22Rv1 (cell line): ENCODE data around the gene NPM3.

ENCODE experiments used
- ZFX ChIP-seq: fragments of 450-650 bp; IDR thresholded peaks from 2 replicates; pipeline ENCODE4 v1.6.1; 2017; ENCODE audit warnings: antibody characterized with exemption, borderline replicate concordance
- TF ChIP-seq, protein P1 (sequence below): fragments of 450-650 bp; IDR thresholded peaks from 2 replicates; pipeline ENCODE4 v1.5.1; 2017; ENCODE audit warnings: mild to moderate bottlenecking

DNA sequence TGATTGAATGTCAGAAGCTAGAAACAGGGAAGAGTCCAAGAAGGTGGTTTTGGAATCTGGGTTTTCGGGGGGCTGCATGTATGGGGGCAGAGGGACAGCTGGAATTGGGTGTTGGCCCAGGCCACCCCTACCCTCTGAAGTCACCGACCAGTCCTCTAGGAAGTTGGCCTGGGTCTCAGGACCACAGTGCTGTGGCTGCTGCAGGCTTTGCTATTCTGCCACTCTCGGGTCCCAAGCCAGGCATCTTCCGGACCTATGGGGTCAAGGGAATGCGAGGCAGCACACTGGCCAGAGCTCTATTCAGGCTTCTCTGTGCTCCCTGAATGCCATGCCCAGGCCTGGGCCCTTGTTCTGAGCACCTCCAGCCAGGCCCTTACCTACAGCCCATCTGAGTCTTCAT, 20.5 kb downstream of the NPM3 start:
- TF ChIP-seq, protein P1, sequence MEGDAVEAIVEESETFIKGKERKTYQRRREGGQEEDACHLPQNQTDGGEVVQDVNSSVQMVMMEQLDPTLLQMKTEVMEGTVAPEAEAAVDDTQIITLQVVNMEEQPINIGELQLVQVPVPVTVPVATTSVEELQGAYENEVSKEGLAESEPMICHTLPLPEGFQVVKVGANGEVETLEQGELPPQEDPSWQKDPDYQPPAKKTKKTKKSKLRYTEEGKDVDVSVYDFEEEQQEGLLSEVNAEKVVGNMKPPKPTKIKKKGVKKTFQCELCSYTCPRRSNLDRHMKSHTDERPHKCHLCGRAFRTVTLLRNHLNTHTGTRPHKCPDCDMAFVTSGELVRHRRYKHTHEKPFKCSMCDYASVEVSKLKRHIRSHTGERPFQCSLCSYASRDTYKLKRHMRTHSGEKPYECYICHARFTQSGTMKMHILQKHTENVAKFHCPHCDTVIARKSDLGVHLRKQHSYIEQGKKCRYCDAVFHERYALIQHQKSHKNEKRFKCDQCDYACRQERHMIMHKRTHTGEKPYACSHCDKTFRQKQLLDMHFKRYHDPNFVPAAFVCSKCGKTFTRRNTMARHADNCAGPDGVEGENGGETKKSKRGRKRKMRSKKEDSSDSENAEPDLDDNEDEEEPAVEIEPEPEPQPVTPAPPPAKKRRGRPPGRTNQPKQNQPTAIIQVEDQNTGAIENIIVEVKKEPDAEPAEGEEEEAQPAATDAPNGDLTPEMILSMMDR, result no peak
- no peak for TF ChIP-seq ZFX
